ENCODE results near the gene DIP2B.

The DIP2B gene

GRCh38 chr12:50778663-50779590 lies 274.1 kb downstream of the DIP2B start:
- no peak for DNase-seq

GRCh38 chr12:50780013-50780412 lies 275.2 kb downstream of the DIP2B start:
- DNase-seq = no peak

- DNase-seq = no peak
These were observed 279.7 kb downstream of the DIP2B start for GRCh38 chr12:50784501-50784900.

GRCh38 chr12:50785406-50786001 lies 280.7 kb downstream of the DIP2B start:
- no peak for DNase-seq

- no peak for DNase-seq
These were observed 281.9 kb downstream of the DIP2B start for GRCh38 chr12:50786498-50787231.

- DNase-seq = no peak
These were observed 282.8 kb downstream of the DIP2B start for GRCh38 chr12:50787618-50788017.

GRCh38 chr12:50788561-50788960 lies 283.8 kb downstream of the DIP2B start:
- DNase-seq = no peak

- DNase-seq = no peak
These were observed 285.3 kb downstream of the DIP2B start for GRCh38 chr12:50790081-50790480.
